K562 (cell line): Measurements from ENCODE around the gene PPP2R2B. TPM values are rescaled to one million over a fixed set of nuclear protein-coding genes. Genes with fewer than 3 reads are reported as not detected.

Experiments used
- ATAC-seq: fragments of 200-7000 bp; cut with Tn5 transposase; 3 replicates; pipeline ENCODE4 v1.9.1; 2020; ENCODE audit warnings: moderate library complexity
- BruUV-seq: library from RNA; stranded (reverse); fragments of 400-500 nt; replicated peaks from 2 replicates; lab custom pipeline; 2021; lab: Mats Ljungman, UMichigan
- CTCF ChIA-PET: fragments of 300-600 bp; formaldehyde crosslinking; extraction: SDS; loops from one replicate; lab custom pipeline; 2021; ENCODE audit warnings: low intra/inter-chr PET ratio; lab: Yijun Ruan, JAX
- POLR2A ChIA-PET: fragments of 300-600, 350-650 bp; sonication (Branson Sonifier 250); formaldehyde crosslinking; extraction: SDS; loops from one replicate; lab custom pipeline; 2021; ENCODE audit warnings: antibody characterized with exemption, inconsistent platforms; lab: Yijun Ruan, JAX
- DNase-seq, 4 experiments: peaks; one replicate each; pipeline versions ENCODE4 v3.0.0 to v3.0.0-alpha.2; 2011 to 2018; ENCODE audit warnings: low spot score in 3 of 4, mixed read lengths in 3 of 4; ENCODE audit errors: extremely low read depth in 1 of 4
- FAIRE-seq: peaks from 2 replicates; lab custom pipeline; 2011; peaks lifted over from hg19 to GRCh38; lab: Jason Lieb, UNC
- H2AFZ ChIP-seq: 2 replicates; pipeline ENCODE4 v1.6.0; 2011; ENCODE audit warnings: low read depth, low read length, control low read depth, inconsistent platforms
- H3K27ac ChIP-seq: fragments of 200-600 bp; 3 replicates; pipeline ENCODE4 v1.8.0; 2011; ENCODE audit warnings: low read depth, mild to moderate bottlenecking, control low read depth, inconsistent platforms, low read length, moderate library complexity, mixed read lengths; ENCODE audit errors: extremely low read depth
- H3K27me3 ChIP-seq, 2 experiments: fragments of 300-600 bp in 1 of 2; 2 replicates in 1 of 2; 3 replicates in 1 of 2; pipeline versions ENCODE4 v1.6.0 to v1.8.0; 2011; ENCODE audit warnings: inconsistent platforms in 2 of 2, low read length in 2 of 2, mild to moderate bottlenecking in 1 of 2, mixed read lengths in 1 of 2, moderate library complexity in 1 of 2; ENCODE audit not compliant: control insufficient read depth in 2 of 2, insufficient read depth in 2 of 2
- H3K36me3 ChIP-seq: fragments of 300-600 bp; 3 replicates; pipeline ENCODE4 v1.8.0; 2011; ENCODE audit warnings: mild to moderate bottlenecking, low read length, inconsistent platforms; ENCODE audit not compliant: control insufficient read depth, insufficient read depth
- H3K4me1 ChIP-seq, 2 experiments: fragments of 200-600 bp in 1 of 2; replicated peaks in 1 of 2; 2 replicates in 1 of 2; 3 replicates in 1 of 2; pipeline versions ENCODE4 v1.5.1 to v1.8.0; 2011; ENCODE audit warnings: inconsistent platforms in 2 of 2, low read length in 2 of 2, mild to moderate bottlenecking in 1 of 2, mixed read lengths in 1 of 2, moderate library complexity in 1 of 2; ENCODE audit not compliant: control insufficient read depth in 2 of 2, insufficient read depth in 2 of 2
- H3K4me2 ChIP-seq: 2 replicates; pipeline ENCODE4 v1.6.1; 2011; ENCODE audit warnings: low read length, control low read depth, inconsistent platforms, mixed read lengths; ENCODE audit not compliant: insufficient read depth
- H3K4me3 ChIP-seq: fragments of 200-600 bp; sonication (generic), shearing (Covaris generic); 2 replicates; pipeline ENCODE4 v1.5.1; 2016; ENCODE audit warnings: control low read depth, inconsistent platforms
- H3K79me2 ChIP-seq: fragments of 200-600 bp; 3 replicates; pipeline ENCODE4 v1.8.0; 2011; ENCODE audit warnings: low read length, inconsistent platforms; ENCODE audit not compliant: control insufficient read depth, insufficient read depth
- H3K9ac ChIP-seq, 2 experiments: 2 replicates each; pipeline versions ENCODE4 v1.6.0 to v1.6.1; 2011; ENCODE audit warnings: low read depth in 2 of 2, low read length in 2 of 2, control low read depth in 1 of 2, inconsistent platforms in 1 of 2, mild to moderate bottlenecking in 1 of 2, mixed read lengths in 1 of 2; ENCODE audit not compliant: insufficient read depth in 1 of 2
- H3K9me1 ChIP-seq: one replicate; pipeline ENCODE4 v1.6.0; 2011; ENCODE audit warnings: inconsistent platforms, mild to moderate bottlenecking, low read length, moderate library complexity; ENCODE audit not compliant: control insufficient read depth, insufficient read depth
- H3K9me3 ChIP-seq: replicated peaks from 2 replicates; pipeline ENCODE4 v1.5.1; 2011; ENCODE audit warnings: low read depth, low read length, inconsistent platforms; ENCODE audit not compliant: control insufficient read depth, insufficient read depth
- H4K20me1 ChIP-seq: replicated peaks from 2 replicates; pipeline ENCODE4 v1.6.1; 2011; ENCODE audit warnings: low read length, inconsistent platforms, mixed read lengths; ENCODE audit not compliant: control insufficient read depth, insufficient read depth
- BCOR ChIP-seq: fragments of 450-650 bp; IDR thresholded peaks from 2 replicates; pipeline ENCODE4 v1.6.1; 2016
- CC2D1A ChIP-seq: fragments of 450-650 bp; IDR thresholded peaks from 2 replicates; pipeline ENCODE4 v1.6.1; 2017; ENCODE audit warnings: mild to moderate bottlenecking
- CHCHD3 ChIP-seq: fragments of 250-450 bp; sonication (Bioruptor Pico); IDR thresholded peaks from 2 replicates; pipeline ENCODE4 v2.1.2; 2022; ENCODE audit warnings: mild to moderate bottlenecking
- MEIS2 ChIP-seq: fragments of 450-650 bp; IDR thresholded peaks from 2 replicates; pipeline ENCODE4 v1.6.1; 2014; ENCODE audit warnings: mild to moderate bottlenecking; ENCODE audit not compliant: partially characterized antibody
- MYNN ChIP-seq, 2 experiments: sonication (generic); formaldehyde crosslinking in 1 of 2; IDR thresholded peaks; 2 replicates each; pipeline versions ENCODE4 v1.5.0 to v1.6.1; 2016 to 2020; ENCODE audit warnings: antibody characterized with exemption in 1 of 2, missing genetic modification reagents in 1 of 2
- PURB ChIP-seq: sonication (generic); formaldehyde crosslinking; IDR thresholded peaks from 2 replicates; pipeline ENCODE4 v1.9.0; 2021; ENCODE audit warnings: low read depth, mild to moderate bottlenecking, missing genetic modification reagents
- TBL1XR1 ChIP-seq, 2 experiments: IDR thresholded peaks; 2 replicates each; pipeline ENCODE4 v1.6.1; 2012; ENCODE audit warnings: improper control_type of control experiment in 2 of 2, low read length in 2 of 2, mild to moderate bottlenecking in 1 of 2
- ZC3H4 ChIP-seq: sonication (generic); formaldehyde crosslinking; IDR thresholded peaks from 2 replicates; pipeline ENCODE4 v1.9.0; 2021; ENCODE audit warnings: missing genetic modification reagents, borderline replicate concordance
- ZNF274 ChIP-seq: IDR thresholded peaks from 2 replicates; pipeline ENCODE4 v1.6.1; 2011; ENCODE audit warnings: low read depth, mild to moderate bottlenecking, low read length, moderate library complexity, borderline replicate concordance
- ZNF347 ChIP-seq: fragments of 450-650 bp; formaldehyde crosslinking; IDR thresholded peaks from 2 replicates; pipeline ENCODE4 v1.4.0; 2020; ENCODE audit warnings: low read depth, mild to moderate bottlenecking, moderate library complexity
- WGBS: fragments of 100-300 bp; shearing (Covaris generic); methylation state at CpG from one replicate; pipeline ENCODE4 v1.1.6; 2016; ENCODE audit warnings: low coverage, mixed read lengths; ENCODE audit not compliant: insufficient coverage; ENCODE audit errors: missing lambda C conversion rate; 5-methylcytosine and 5-hydroxymethylcytosine counted together
- in situ Hi-C: fragments of 300-500 bp; cut with MboI; formaldehyde crosslinking; loops from 4 replicates; pipeline ENCODE4 v1.15.0; 2018; ENCODE audit warnings: inconsistent platforms, mixed read lengths
- intact Hi-C: fragments of 100-400 bp; cut with micrococcal nuclease; formaldehyde crosslinking; loops from 2 replicates; pipeline ENCODE4 v1.14.2; 2022
- polyA plus RNA-seq, 8 experiments: library from polyadenylated mRNA; depleted of rRNA in 4 of 8; stranded (reverse) in 5 of 8; unstranded in 3 of 8; fragments of >200 nt; fragmentation: Nextera tagmentation in 2 of 8; fragmentation: Illumina TruSeq in 1 of 8; extraction: Ambion mirVana in 2 of 8; extraction: Trizol in 1 of 8; gene quantifications; 2 replicates each; pipeline versions ENCODE4 v1.2.1 to v1.2.3, GENCODE V29; 2011 to 2014; ENCODE audit warnings: inconsistent platforms in 1 of 8, missing spikeins in 1 of 8
- total RNA-seq, 7 experiments: library from RNA; depleted of rRNA in 6 of 7; stranded (reverse); fragments of >200 nt in 6 of 7; fragmentation: Illumina TruSeq in 2 of 7; extraction: Trizol in 2 of 7; gene quantifications; 2 replicates each; pipeline versions ENCODE4 v1.2.1 to v1.2.3, GENCODE V29; 2011 to 2021; ENCODE audit warnings: low replicate concordance in 1 of 7
- TF ChIP-seq, protein P1 (sequence below): fragments of 450-650 bp; formaldehyde crosslinking; IDR thresholded peaks from 2 replicates; pipeline ENCODE4 v1.4.0; 2020; ENCODE audit warnings: mild to moderate bottlenecking, moderate library complexity
- TF ChIP-seq, protein P2 (sequence below): IDR thresholded peaks from 2 replicates; pipeline ENCODE4 v1.6.1; 2011; ENCODE audit warnings: borderline replicate concordance, low read depth, mild to moderate bottlenecking, moderate library complexity, low read length; ENCODE audit not compliant: insufficient read depth, poor library complexity, severe bottlenecking

The PPP2R2B gene
- total and polyA plus RNA-seq, 9 of the 15 experiments (the other 6 are each of a cell fraction or from before 2014, with no cell fraction given), result not detected

DNA sequence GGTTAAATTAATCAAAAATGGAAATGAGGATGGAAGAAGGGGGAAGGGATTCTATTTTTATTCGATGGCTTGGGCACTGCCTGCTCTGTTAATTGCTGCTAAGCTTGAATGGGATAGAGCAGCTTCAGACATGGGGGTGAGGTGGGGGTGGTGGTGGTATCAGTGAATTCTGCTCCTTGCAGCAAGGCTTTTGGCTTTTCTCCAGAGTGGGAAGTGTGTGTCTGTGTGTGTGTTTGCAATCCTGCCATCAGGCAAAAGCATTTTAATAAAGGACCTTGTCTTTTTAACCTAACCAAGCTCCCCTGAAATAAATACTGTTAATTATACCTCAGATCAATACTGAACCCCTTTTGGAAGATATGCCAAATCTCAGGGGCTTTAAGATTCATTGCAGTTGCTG, 251.6 kb downstream of the PPP2R2B start:
- DNase-seq, result no peak
- H3K36me3 ChIP-seq, result no peaks in the 10 kb centered on the region
- in situ Hi-C loops, result no loop called here
- no peaks in the 10 kb centered on the region for H3K4me1 ChIP-seq
- H3K27ac ChIP-seq, result no peak overlapping the region
- H3K9me1 ChIP-seq, result no peaks in the 10 kb centered on the region
- H3K9me3 ChIP-seq, result no peaks in the 10 kb centered on the region
- intact Hi-C loops, result no loop called here
- no peak overlapping the region for H3K4me3 ChIP-seq
- no peak overlapping the region for H2AFZ ChIP-seq
- H3K27me3 ChIP-seq, result no peaks in the 10 kb centered on the region
- ChIA-PET CTCF (no interaction called here), POLR2A (no interaction called here)
- FAIRE-seq, result no peak
- no peak overlapping the region for H3K4me2 ChIP-seq
- no TSS peak for BruUV-seq
- no peak for TF ChIP-seq ZNF347
- no peak for TF ChIP-seq CHCHD3 (CRISPR knock-in tag)
- no peak for TF ChIP-seq ZNF274
- no peak for TF ChIP-seq MEIS2
- TF ChIP-seq, protein P1, sequence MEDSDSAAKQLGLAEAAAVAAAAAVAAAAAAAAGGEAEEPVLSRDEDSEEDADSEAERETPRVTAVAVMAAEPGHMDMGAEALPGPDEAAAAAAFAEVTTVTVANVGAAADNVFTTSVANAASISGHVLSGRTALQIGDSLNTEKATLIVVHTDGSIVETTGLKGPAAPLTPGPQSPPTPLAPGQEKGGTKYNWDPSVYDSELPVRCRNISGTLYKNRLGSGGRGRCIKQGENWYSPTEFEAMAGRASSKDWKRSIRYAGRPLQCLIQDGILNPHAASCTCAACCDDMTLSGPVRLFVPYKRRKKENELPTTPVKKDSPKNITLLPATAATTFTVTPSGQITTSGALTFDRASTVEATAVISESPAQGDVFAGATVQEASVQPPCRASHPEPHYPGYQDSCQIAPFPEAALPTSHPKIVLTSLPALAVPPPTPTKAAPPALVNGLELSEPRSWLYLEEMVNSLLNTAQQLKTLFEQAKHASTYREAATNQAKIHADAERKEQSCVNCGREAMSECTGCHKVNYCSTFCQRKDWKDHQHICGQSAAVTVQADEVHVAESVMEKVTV (CRISPR knock-in tag), result no peak
- no peak for TF ChIP-seq CC2D1A
- no peak for TF ChIP-seq TBL1XR1 (IDR thresholded peaks at IDR 0.05; ENCODE audit: low read length in 2 of 2)
- TF ChIP-seq PURB (CRISPR knock-in tag), result no peak
- TF ChIP-seq, protein P2, sequence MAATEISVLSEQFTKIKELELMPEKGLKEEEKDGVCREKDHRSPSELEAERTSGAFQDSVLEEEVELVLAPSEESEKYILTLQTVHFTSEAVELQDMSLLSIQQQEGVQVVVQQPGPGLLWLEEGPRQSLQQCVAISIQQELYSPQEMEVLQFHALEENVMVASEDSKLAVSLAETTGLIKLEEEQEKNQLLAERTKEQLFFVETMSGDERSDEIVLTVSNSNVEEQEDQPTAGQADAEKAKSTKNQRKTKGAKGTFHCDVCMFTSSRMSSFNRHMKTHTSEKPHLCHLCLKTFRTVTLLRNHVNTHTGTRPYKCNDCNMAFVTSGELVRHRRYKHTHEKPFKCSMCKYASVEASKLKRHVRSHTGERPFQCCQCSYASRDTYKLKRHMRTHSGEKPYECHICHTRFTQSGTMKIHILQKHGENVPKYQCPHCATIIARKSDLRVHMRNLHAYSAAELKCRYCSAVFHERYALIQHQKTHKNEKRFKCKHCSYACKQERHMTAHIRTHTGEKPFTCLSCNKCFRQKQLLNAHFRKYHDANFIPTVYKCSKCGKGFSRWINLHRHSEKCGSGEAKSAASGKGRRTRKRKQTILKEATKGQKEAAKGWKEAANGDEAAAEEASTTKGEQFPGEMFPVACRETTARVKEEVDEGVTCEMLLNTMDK, result no peak
- no peak for TF ChIP-seq MYNN (IDR thresholded peaks at IDR 0.05)
- TF ChIP-seq MYNN (CRISPR knock-in tag; IDR thresholded peaks at IDR 0.05), result no peak
- TF ChIP-seq ZC3H4 (CRISPR knock-in tag), result no peak
- TF ChIP-seq BCOR, result no peak
- H4K20me1 ChIP-seq, result no peaks in the 10 kb centered on the region
- ATAC-seq, result no peak
- H3K9ac ChIP-seq, result no peak overlapping the region
- H3K79me2 ChIP-seq, result no peaks in the 10 kb centered on the region
- WGBS, result 0% methylated on average over 1 of the region's 1 CpG
